Common myeloid progenitor, CD34-positive (primary cell): ENCODE results near the gene PLD4.

Source experiments
- CTCF ChIA-PET: fragments of 350-600 bp; sonication (Branson Sonifier 250); formaldehyde crosslinking; loops from one replicate; lab custom pipeline; 2021; ENCODE audit warnings: antibody characterized with exemption; lab: Charles Lee
- POLR2A ChIA-PET: fragments of 350-600 bp; sonication (Branson Sonifier 250); formaldehyde crosslinking; loops from one replicate; lab custom pipeline; 2021; ENCODE audit warnings: antibody characterized with exemption; lab: Charles Lee
- DNase-seq, 3 donors: peaks; one replicate each; pipeline versions ENCODE4 v3.0.0 to v3.0.0-alpha.2; 2013
- H3K27ac ChIP-seq, 2 experiments: 1 replicate in 1 of 2; 2 replicates in 1 of 2; pipeline ENCODE4 v1.7.0; 2013; ENCODE audit warnings: inconsistent platforms in 2 of 2, low read length in 2 of 2, mild to moderate bottlenecking in 2 of 2, low read depth in 1 of 2, moderate library complexity in 1 of 2; ENCODE audit not compliant: severe bottlenecking in 2 of 2, insufficient read depth in 1 of 2, poor library complexity in 1 of 2
- H3K27me3 ChIP-seq, 5 experiments: replicated peaks in 2 of 5; 1 replicate in 3 of 5; 2 replicates in 2 of 5; pipeline versions ENCODE4 v1.6.1 to v1.7.0; 2013; ENCODE audit warnings: low read length in 4 of 5, mild to moderate bottlenecking in 2 of 5, moderate library complexity in 2 of 5, inconsistent platforms in 1 of 5; ENCODE audit not compliant: insufficient read depth in 5 of 5, control insufficient read depth in 4 of 5
- H3K36me3 ChIP-seq, 4 experiments: 1 replicate in 2 of 4; 2 replicates in 2 of 4; pipeline versions ENCODE4 v1.6.1 to v1.7.0; 2013; ENCODE audit warnings: low read length in 3 of 4, control low read depth in 1 of 4, mild to moderate bottlenecking in 1 of 4; ENCODE audit not compliant: control insufficient read depth in 4 of 4, insufficient read depth in 4 of 4
- H3K4me1 ChIP-seq, 4 experiments: 1 replicate in 3 of 4; 2 replicates in 1 of 4; pipeline versions ENCODE4 v1.6.1 to v1.7.1; 2013; ENCODE audit warnings: low read length in 3 of 4, mild to moderate bottlenecking in 3 of 4, control low read depth in 1 of 4, inconsistent platforms in 1 of 4, moderate library complexity in 1 of 4; ENCODE audit not compliant: control insufficient read depth in 4 of 4, insufficient read depth in 4 of 4; ENCODE audit errors: control extremely low read depth in 1 of 4
- H3K4me3 ChIP-seq, 7 experiments: 1 replicate in 4 of 7; 2 replicates in 3 of 7; pipeline versions ENCODE4 v1.5.1 to v1.7.0; 2013; ENCODE audit warnings: mild to moderate bottlenecking in 7 of 7, low read length in 6 of 7, moderate library complexity in 6 of 7, inconsistent platforms in 2 of 7, low read depth in 2 of 7, control low read depth in 1 of 7; ENCODE audit not compliant: insufficient read depth in 4 of 7, control insufficient read depth in 1 of 7; ENCODE audit errors: extremely low read depth in 1 of 7
- H3K9me3 ChIP-seq, 5 experiments: 1 replicate in 4 of 5; 2 replicates in 1 of 5; pipeline versions ENCODE4 v1.6.1 to v1.7.1; 2013; ENCODE audit warnings: low read length in 4 of 5, mild to moderate bottlenecking in 2 of 5, inconsistent platforms in 1 of 5, low read depth in 1 of 5, moderate library complexity in 1 of 5; ENCODE audit not compliant: control insufficient read depth in 4 of 5, insufficient read depth in 2 of 5; ENCODE audit errors: control extremely low read depth in 1 of 5
- WGBS: methylation state at CpG from one replicate; pipeline ENCODE4 v1.1.5; 2013; ENCODE audit not compliant: insufficient coverage; 5-methylcytosine and 5-hydroxymethylcytosine counted together

PLD4 gene

DNA sequence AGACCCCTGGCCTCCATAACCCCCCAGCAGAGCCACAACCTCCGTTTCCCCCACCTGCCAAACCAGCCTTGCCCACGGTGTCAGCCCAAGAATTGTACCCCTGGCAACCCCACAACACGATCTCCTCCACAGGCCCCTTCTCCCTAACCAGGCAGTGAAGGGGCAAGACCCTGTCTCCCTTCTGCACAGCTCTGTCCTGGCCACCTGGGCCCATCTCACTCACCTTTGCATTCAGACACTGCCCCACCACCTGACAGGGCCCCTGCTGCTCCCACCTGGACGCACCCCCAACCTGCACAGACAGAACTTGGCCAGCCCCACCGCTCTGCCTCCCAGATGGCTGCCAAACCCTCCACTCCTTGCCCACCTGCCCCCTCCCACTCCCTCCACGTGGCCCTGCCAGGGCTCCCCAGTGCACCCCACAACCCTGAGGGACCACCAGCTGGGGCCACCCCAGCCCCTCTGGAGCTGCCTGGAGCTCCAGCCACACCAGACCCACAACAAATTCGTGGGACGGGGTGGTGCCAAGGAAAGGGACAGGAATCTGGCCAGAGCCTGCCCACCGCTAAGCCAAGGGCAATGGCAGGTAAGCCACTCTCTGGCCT lies 41.7 kb downstream of the PLD4 start:
- H3K36me3 ChIP-seq = no peaks in the 10 kb centered on the region
- H3K27me3 ChIP-seq = peaks cover 0 to 21% (median 6%) of the 10 kb centered on the region in 5 experiments
- DNase-seq = no peak
- H3K9me3 ChIP-seq = no peaks in the 10 kb centered on the region
- H3K4me3 ChIP-seq = no peak overlapping the region
- ChIA-PET POLR2A (no interaction called here), CTCF (interaction anchor here (1.9 to 6.3 kb wide), 2 partner anchors 9 to 80 kb away, joined by 4 to 44 read pairs; no protein-coding TSS in a partner anchor)
- peaks cover 0 to 15% (median 12%) of the 10 kb centered on the region in 4 experiments for H3K4me1 ChIP-seq
- H3K27ac ChIP-seq = no peak overlapping the region
- 91% methylated on average over 7 of the region's 9 CpGs for WGBS

DNA sequence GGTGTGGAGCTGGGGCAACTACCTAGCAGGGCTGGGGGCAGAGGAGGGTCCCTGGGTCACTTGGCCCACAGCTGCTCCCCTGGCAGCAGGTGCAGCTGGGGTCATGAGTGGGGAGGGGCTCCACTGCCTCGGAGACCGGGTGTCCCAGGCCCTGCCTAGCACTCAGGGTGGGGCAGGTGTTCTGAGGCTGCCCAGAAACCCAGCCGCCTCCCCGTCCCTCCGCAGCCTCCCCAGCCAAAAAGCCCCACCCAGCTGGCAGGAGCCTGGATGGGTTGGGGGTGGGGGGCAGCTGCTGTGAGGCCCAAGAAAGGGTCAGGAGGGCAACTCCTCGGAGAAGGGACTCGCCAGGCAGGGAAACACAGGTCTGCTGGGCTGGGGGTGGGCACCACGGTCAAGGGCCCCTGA lies 42.3 kb downstream of the PLD4 start:
- Histone ChIP-seq H3K4me1 (peaks cover 0 to 15% (median 12%) of the 10 kb centered on the region in 4 experiments), H3K27me3 (peaks cover 0 to 21% (median 6%) of the 10 kb centered on the region in 5 experiments), H3K4me3 (no peak overlapping the region), H3K36me3 (no peaks in the 10 kb centered on the region), H3K9me3 (no peaks in the 10 kb centered on the region), H3K27ac (no peak overlapping the region)
- ChIA-PET CTCF (interaction anchor here (1.9 to 6.3 kb wide), 2 partner anchors 8 to 79 kb away, joined by 4 to 44 read pairs; no protein-coding TSS in a partner anchor), POLR2A (no interaction called here)
- no peak for DNase-seq
- WGBS = 81% methylated on average over 5 of the region's 8 CpGs

GRCh38 chr14:104967386-104968152 lies 42.9 kb downstream of the PLD4 start:
- WGBS = 3% methylated on average over 21 of the region's 36 CpGs
- H3K9me3 ChIP-seq = no peaks in the 10 kb centered on the region
- H3K4me3 ChIP-seq = peak overlapping the region in 6 of 7 experiments; percentile 5 to 67 (median 24)
- peaks cover 0 to 15% (median 12%) of the 10 kb centered on the region in 4 experiments for H3K4me1 ChIP-seq
- H3K36me3 ChIP-seq = no peaks in the 10 kb centered on the region
- peaks cover 0 to 21% (median 6%) of the 10 kb centered on the region in 5 experiments for H3K27me3 ChIP-seq
- DNase-seq = peak in 2 of 3 donors; percentile 26 to 36
- H3K27ac ChIP-seq = no peak overlapping the region
- CTCF ChIA-PET = interaction anchor here (1.9 to 6.3 kb wide), 2 partner anchors 7 to 79 kb away, joined by 4 to 44 read pairs; no protein-coding TSS in a partner anchor
- POLR2A ChIA-PET = interaction anchor here (0.6 kb wide), 1 partner anchor 39 kb away, joined by 3 read pairs; no protein-coding TSS in a partner anchor

DNA sequence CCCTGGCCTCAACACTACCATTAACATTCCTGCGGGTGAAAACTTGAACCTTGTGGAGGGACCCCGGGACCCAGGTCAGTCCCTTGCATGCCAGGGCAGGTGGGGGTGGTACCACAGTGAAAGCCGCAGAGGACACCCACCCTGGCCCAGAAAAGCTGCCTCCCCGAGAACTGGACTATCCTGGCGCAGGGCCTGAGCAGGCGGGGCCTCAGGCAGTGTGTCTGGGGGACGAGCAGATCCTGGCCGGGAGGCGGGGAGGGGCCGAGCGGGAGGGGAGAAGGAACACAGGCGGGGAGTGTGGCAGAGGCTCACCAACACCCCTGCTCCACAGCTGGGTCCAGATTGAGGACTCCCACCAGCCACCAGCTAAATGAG lies 43.5 kb downstream of the PLD4 start:
- POLR2A ChIA-PET = interaction anchor here (0.6 kb wide), 1 partner anchor 38 kb away, joined by 3 read pairs; no protein-coding TSS in a partner anchor
- CTCF ChIA-PET = interaction anchor here (0.9 to 6.3 kb wide), 4 partner anchors 7 to 78 kb away, joined by 3 to 44 read pairs (median 4); no protein-coding TSS in a partner anchor
- no peak overlapping the region for H3K27ac ChIP-seq
- no peaks in the 10 kb centered on the region for H3K36me3 ChIP-seq
- 21% methylated on average over 10 of the region's 12 CpGs for WGBS
- peaks cover 0 to 15% (median 12%) of the 10 kb centered on the region in 4 experiments for H3K4me1 ChIP-seq
- peak in 1 of 3 donors; percentile 12 for DNase-seq
- no peaks in the 10 kb centered on the region for H3K9me3 ChIP-seq
- peaks cover 0 to 21% (median 6%) of the 10 kb centered on the region in 5 experiments for H3K27me3 ChIP-seq
- H3K4me3 ChIP-seq = peak overlapping the region in 3 of 7 experiments; percentile 5 to 67 (median 60)

GRCh38 chr14:104968541-104969401 lies 44.1 kb downstream of the PLD4 start:
- no peak overlapping the region for H3K27ac ChIP-seq
- H3K36me3 ChIP-seq = no peaks in the 10 kb centered on the region
- ChIA-PET POLR2A (no interaction called here), CTCF (interaction anchor here (0.9 to 1.9 kb wide), 4 partner anchors 11 to 78 kb away, joined by 3 to 4 read pairs (median 4); no protein-coding TSS in a partner anchor)
- H3K4me3 ChIP-seq = no peak overlapping the region
- no peak for DNase-seq
- peaks cover 0 to 15% (median 12%) of the 10 kb centered on the region in 4 experiments for H3K4me1 ChIP-seq
- H3K9me3 ChIP-seq = no peaks in the 10 kb centered on the region
- peaks cover 0 to 21% (median 6%) of the 10 kb centered on the region in 5 experiments for H3K27me3 ChIP-seq
- WGBS = 90% methylated on average over 18 of the region's 21 CpGs

GRCh38 chr14:104969741-104970230 lies 45.1 kb downstream of the PLD4 start:
- Histone ChIP-seq H3K27me3 (peaks cover 0 to 21% (median 6%) of the 10 kb centered on the region in 5 experiments), H3K4me1 (peaks cover 0 to 15% (median 12%) of the 10 kb centered on the region in 4 experiments)
- CTCF ChIA-PET = interaction anchor here (1.1 to 1.6 kb wide), 3 partner anchors 10 to 76 kb away, joined by 3 read pairs; no protein-coding TSS in a partner anchor

More at GRCh38 chr14:104969741-104970230, 45.1 kb downstream of the PLD4 start:
- whole genome bisulfite sequencing = 97% methylated on average over 3 of the region's 10 CpGs
- H3K4me3 ChIP-seq = no peak overlapping the region
- POLR2A ChIA-PET = no interaction called here
- no peak overlapping the region for H3K27ac ChIP-seq
- no peak for DNase-seq
- H3K36me3 ChIP-seq = no peaks in the 10 kb centered on the region
- H3K9me3 ChIP-seq = no peaks in the 10 kb centered on the region
